ENCODE data around the gene FBXW8.

GRCh38 chr12:116916122-116916521, 5.4 kb downstream of the FBXW8 start:
- TF ChIP-seq CTCF (tag by site-specific recombination; IDR thresholded peaks at IDR 0.05) (no peak), SP3 (tag by site-specific recombination; IDR thresholded peaks at IDR 0.05) (no peak), ZNF292 (tag by site-specific recombination; IDR thresholded peaks at IDR 0.05; ENCODE audit: borderline replicate concordance, low read depth) (no peak), ZNF776 (tag by site-specific recombination; IDR thresholded peaks at IDR 0.05; ENCODE audit: borderline replicate concordance) (no peak), ZNF580 (tag by site-specific recombination; IDR thresholded peaks at IDR 0.05) (no peak), ZNF350 (tag by site-specific recombination; IDR thresholded peaks at IDR 0.05) (no peak)
